ENCODE results near the gene TM9SF2.
A peak's percentile ranks its signal among the peaks of the same experiment; 100 is the strongest.
"Not testable (repeated sequence)": the region's sequence is repeated elsewhere in the genome, so short reads cannot be mapped to it uniquely, and the experiment has no call there.

TM9SF2 gene, protein sequence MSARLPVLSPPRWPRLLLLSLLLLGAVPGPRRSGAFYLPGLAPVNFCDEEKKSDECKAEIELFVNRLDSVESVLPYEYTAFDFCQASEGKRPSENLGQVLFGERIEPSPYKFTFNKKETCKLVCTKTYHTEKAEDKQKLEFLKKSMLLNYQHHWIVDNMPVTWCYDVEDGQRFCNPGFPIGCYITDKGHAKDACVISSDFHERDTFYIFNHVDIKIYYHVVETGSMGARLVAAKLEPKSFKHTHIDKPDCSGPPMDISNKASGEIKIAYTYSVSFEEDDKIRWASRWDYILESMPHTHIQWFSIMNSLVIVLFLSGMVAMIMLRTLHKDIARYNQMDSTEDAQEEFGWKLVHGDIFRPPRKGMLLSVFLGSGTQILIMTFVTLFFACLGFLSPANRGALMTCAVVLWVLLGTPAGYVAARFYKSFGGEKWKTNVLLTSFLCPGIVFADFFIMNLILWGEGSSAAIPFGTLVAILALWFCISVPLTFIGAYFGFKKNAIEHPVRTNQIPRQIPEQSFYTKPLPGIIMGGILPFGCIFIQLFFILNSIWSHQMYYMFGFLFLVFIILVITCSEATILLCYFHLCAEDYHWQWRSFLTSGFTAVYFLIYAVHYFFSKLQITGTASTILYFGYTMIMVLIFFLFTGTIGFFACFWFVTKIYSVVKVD

DNA sequence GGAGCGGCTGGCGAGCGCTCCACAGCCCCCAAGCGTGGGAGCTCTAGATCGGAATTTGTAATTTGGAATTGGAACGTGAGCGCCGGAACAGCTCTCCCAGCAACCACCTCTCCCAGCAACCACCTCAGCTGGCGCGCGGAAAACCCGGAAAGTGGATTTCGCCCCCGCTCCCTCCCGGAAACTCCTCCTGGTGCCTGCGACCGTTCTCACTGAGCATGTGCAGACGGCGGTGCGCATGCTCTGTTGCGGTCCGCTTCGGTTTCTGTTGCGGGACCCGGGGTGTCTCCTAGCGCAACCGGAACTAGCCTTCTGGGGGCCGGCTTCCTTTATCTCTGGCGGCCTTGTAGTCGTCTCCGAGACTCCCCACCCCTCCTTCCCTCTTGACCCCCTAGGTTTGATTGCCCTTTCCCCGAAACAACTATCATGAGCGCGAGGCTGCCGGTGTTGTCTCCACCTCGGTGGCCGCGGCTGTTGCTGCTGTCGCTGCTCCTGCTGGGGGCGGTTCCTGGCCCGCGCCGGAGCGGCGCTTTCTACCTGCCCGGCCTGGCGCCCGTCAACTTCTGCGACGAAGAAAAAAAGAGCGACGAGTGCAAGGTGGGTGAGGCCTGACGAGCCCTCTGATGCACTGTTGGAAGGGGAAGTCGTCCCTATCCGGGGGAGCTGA, at the start of gene TM9SF2:
Gene TM9SF2, plus strand, starts transcription at position 289 of the 664 bp plus-strand sequence. Its CDS starts 135 bp downstream, at position 424.
- peak; percentile 97 for DNase-seq

DNA sequence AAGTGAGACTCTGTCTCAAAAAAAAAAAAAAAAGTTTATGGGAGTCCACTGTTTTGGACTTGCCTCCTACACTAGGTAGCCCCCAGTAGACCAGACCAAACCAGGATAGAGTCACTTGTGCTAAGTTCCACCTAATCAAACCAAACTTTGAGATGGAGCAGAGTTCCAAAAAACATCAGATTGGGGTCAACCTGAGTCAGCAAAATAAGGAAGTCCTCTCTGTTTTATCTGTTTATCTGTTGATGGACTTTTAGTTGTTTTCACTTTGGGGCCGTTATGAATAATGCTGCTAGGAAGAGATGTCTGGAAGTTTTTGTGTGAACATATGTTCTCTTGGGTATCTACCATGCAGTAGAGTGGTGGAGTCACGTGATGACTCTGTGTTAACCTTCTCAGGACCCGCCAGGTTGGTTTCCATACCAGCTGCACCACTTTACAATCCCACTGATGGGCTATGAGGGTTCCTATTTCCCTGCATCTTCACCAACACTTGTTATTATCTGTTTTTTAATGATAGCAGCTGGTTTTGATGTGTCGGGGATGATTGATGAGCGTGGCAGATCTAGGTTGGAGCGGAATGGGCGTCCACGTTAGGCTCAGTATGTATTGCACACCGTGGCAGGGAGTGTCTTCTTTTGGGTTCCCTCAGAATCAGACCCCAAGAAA, 46.6 kb upstream of the TM9SF2 start:
- no peak for DNase-seq

DNA sequence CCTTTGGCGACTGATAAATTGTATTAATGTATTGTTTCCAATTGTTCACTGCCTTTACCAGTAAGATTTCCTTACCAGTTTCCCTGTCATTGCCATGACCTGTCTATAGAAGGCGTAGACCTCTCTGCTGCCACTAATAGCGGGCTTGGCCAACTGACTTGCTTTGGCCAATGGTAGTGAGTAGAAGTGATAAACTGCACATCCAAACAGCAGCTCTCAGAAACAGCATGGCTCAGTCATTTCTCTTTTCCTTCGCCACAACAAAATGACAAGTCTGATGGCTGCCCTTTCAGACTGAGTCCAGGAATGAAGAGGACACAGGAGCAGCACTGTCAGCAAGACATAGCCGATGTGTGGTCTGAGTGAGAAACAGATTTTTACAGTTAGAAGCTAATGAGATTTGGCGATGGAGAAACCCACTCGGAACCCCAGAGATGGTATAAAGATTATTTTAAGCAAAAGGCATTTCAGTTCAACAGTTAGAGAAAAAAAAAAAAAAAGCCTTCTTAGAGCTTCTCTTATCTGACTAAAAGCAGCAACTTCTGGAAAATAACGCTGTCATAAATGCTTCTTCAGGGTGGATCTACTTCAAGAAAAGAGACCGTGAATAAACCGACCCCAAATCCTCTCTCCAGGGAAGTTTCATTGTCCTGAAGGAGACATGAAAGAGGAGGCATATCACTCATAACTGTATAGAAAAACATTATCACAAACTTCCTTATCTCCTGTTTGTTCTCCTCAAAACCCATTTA, 42.0 kb upstream of the TM9SF2 start:
- peak; percentile 54 for DNase-seq

DNA sequence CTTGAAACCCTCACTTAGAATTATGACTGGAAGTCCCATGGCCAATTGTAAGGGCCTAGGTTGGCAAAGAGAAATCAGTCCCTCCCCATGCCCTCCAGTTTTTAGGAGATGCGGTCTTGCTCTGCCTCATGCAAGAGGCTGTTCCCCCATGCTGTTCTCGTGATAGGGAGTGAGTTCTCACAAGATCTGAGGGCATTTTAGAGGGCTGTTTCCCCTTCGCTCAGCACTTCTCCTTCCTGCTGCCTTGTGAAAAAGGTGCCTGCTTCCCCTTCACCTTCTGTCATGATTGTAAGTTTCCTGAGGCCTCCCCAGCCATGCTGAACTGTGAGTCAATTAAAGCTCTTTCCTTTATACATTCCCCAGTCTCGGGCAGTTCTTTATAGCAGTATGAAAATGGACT, 40.5 kb upstream of the TM9SF2 start:
- DNase-seq, result not testable (repeated sequence)

DNA sequence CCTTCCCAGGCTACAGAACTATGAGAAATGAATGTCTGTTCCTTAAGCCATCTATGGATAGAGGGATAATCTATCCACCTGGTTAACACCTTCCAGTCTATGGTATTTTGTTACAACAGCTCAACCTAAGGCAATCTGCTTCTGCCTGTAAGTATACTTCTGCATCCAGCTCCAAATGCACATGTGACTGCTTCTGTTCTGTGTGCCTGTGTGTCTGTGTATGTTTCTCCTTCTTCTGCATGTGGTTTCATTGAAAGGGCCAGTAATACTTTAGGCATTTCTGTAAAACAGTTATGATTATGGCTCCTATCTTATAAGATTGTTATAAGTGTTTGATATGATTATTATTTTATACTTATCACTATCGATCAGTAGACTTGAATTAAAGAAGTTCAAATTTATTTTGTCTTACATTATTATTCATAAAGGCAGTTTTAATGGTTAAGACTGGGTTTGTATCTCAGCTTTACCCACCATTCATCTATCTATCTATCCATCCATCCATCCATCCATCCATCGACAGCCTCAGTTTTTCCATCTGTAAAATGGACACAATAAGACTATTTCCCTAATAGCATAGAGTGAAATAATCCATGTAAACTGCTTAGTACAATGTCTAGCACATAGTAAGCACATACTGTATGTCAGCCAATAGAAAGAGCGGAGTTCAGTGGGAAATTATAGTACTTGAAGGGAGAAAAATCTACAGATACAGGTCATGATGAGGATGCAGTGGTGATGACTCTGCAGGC, 37.5 kb upstream of the TM9SF2 start:
- no peak for DNase-seq

DNA sequence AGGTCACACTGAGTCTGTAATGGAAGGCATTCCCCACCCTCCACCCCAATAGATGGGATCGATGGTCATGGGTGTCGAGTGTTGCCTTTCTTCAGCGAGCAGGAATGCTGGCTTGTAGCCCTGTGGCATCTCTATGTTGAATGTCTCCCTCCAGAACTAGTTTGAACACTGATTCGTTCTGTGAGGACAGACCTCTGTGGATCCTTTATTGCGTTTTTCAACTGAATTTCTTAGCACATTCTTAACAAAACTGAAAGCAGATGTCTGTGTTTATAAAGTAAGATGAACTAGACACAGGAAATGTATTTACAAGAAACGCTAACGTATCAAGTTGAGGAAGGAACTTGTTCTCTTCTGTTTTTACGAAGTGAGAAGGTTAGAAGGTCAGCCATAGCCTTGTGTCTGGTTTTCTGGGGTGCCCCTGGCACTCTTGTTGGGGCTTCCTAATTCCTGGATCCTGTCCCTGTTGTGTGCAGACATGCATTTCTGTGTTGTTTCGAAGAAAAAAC, 36.8 kb upstream of the TM9SF2 start:
- DNase-seq, result no peak

DNA sequence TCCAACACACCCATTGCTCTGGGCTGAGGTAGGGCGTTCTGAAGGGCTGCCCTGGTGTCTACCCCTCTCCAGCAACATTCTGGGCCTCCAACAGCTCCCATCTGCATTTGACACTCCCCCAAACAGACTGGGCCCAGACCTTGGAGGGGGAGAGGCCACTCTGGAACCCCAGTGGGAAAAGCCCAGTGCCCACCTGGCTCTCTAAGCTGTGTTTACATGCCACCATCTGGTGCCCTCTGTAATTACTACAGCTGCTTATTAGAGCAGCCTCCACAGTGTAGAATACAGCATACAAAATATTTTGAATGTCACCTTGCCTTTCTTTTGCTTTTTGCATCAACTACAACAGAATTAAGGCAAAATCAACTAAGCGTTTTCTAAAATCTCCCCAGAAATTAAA, 35.8 kb upstream of the TM9SF2 start:
- no peak for DNase-seq

DNA sequence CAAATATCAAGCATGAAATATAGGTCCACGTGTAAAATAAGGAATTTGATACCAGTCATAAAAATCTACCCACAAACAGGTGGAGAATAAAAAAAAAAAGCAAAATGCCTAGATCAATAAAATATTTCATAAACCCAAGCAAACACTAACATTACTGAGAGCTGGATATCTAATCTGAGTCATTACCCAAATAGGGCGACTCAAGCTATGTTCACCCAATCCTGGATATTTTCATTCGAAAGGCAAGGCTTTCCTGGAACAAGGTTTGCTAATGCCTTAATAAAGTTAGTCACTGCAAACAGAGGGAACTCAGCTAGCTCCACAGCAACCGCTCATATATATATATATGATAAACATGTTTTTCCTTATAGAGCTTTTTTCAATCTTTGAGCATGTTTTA, 33.5 kb upstream of the TM9SF2 start:
- DNase-seq, result no peak

DNA sequence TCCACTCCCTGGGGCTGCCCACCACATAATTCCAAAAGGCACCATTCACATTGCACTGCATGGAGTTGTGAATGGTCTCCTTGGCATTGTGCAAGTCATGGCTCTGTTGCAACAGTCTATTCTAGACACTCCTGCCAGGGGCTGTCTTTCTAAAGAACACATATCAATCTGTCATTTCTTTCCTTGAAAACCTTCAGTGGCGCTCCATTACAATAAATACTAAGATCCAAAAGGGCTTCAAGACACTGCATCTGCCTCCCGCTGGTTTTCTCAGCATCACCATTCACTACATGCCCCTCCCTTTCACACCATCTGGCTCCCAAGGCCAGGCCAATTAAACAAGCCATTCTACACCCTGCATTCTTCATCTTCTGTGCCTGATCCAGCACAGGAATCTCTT, 32.2 kb upstream of the TM9SF2 start:
- DNase-seq, result peak; percentile 36

DNA sequence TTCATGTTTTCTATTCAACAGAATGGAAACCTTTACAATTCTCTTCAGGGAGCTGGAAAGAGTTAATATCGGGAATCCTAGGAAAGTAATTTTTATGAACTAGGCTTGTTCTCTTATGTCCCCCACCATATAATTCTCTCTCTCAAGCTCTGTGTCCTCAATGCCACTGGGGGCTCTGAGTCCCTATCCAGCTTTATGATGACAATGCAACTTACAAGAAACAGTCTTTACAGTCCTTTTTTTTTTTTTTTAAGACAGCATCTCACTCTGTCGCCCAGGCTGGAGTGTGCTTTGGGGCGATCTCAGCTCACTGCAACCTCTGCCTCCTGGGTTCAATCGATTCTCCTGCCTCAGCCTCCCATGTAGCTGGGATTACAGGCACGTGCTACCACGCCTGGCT, 31.2 kb upstream of the TM9SF2 start:
- DNase-seq, result no peak

DNA sequence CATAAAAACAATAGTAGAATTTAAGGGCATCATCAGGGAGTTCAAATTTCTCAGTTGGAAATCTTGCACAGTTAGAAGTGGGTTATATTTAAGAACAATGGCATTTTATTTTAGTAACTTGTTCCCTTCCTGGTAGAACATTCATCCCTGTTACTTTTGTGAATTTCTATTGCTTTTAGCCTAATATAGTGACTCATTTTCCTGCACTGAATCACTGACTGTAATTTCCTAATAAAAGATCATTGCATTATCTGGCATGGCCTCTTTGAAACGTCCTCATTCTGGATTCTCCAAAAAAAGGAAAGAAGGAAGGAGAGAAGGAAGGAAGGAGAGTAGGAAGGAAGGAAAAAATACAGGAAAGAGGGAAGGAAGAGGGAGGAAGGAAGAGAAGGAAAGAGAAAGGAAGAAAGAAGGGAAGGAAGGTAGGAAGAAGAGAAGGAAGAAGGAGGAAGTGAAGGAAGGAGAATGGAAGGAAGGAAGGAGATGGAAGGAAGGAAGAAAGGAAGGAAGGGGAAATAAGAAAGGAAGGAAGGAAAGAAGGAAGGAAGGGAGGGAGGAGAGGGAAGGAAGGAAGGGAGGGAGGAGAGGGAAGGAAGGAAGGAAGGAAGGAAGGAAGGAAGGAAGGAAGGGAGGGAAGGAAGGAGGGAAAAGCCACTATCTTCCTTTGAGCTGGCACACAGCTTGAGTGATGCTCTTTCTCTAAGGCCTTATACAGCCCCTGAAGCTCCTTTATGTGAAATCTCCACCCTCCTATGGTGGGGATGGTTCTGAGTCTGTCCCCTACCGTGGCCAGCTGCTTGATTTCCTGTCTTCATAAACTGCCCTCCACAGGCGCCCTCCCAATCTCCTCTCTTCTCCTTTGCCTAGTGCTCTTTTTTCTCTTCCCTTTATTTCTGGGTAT, 29.8 kb upstream of the TM9SF2 start:
- no peak for DNase-seq

DNA sequence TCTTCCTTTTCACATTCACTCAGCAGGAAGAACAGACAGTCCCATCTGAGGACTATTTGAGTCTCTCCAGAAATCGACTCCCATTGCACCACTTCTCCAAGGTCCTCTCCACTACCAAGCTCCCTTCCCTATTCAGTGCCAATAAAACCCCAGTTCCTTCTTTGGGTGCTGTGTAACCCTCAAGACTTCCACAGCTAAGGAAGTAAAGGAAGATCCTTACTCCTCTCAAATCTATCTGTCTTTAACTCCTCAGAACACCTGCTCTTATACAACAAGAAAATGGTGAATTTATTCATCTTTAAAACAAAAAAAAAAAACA, 29.2 kb upstream of the TM9SF2 start:
- DNase-seq, result no peak

DNA sequence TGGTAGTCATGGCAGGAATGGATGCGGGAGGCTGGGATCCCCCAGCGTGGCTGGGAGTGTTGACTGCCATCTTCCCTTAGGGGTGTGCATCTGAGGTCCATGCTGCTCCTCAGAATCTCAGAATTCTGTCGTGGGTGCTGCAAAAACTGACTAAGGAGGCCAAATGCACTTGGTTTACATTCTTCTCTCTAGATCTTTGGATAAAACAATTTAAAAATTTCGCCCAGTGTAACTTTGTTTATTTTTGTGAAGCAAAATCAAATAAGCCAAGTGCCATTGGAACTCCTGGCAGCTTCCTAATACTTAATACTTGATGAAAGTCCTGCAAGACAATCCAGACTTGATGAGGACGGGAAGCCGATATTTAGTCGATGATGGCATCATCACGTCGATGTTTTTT, 27.8 kb upstream of the TM9SF2 start:
- DNase-seq, result no peak

DNA sequence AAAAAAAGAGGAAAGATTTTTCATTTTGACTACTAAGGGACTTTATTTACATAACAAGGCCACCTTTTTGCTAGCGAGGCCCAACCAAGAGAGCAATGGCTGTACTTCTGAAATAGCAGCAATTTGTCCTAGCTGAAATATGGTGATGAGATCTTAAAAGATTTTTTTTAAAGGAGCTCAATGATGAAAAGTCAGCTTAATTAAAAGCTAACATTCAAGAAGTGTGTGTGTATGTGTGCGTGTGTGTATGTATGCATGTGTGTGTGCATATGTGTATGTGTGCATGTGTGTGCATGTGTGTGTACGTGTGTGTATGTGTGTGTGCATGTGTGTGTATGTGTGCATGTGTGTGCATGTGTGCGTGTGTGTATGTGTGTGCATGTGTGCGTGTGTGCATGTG, 24.6 kb upstream of the TM9SF2 start:
- no peak for DNase-seq

DNA sequence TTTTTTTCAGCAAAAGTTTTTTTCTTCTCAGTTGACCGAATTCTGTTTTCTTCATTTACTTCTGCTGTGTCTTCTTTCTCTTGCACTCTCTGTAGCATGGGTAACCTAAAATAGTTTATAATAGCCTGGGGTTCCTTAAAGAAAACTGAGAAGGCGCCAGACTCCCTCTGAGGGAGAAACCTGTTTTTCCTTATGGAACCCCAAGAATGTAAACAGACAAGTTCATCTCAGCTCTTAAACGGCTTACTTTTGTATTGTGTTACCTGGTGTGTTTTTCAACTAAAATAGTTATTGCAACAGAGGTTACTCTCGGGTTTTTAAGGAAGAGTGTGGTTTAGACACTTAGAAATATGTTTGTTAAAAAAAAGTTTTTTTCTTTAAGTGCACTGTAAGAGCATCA, 23.8 kb upstream of the TM9SF2 start:
- no peak for DNase-seq

DNA sequence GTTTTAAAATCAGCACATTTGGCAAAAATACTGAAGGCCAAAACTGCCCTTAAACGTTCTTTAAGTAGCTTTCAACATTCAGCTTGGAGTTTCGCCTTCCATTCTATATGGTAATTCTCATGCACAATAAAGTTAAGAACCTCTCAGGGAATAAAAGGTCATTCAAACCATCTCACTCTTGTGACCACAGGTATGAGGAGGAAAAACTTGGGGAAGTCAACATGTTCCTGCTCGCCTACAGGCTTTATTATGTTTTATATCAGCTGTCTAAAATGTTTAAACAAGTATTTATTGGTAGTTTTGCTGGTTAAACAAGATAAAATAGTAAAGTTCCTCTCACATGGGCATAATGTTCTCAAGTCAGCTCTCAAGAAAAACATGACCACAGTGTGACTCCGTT, 19.9 kb upstream of the TM9SF2 start:
- no peak for DNase-seq

DNA sequence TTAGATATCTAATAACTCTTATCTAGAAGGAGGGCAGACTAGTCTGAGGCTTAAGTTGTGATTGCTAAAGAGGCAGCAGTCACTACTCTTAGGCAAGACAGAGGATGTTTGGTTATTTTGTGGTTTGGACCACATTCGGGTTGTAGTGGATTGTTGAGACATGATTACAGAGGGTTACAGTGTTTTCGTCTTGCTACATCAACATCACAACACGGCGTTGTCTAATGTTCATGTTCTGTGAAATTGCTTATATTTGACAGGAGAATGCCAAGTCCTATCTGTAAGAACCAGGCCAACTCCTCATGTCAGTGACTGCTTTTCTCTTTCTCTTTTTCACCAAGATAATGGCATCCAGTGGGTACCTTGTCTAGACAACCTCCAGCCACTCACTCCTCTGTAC, 16.8 kb upstream of the TM9SF2 start:
- DNase-seq, result peak; percentile 89

DNA sequence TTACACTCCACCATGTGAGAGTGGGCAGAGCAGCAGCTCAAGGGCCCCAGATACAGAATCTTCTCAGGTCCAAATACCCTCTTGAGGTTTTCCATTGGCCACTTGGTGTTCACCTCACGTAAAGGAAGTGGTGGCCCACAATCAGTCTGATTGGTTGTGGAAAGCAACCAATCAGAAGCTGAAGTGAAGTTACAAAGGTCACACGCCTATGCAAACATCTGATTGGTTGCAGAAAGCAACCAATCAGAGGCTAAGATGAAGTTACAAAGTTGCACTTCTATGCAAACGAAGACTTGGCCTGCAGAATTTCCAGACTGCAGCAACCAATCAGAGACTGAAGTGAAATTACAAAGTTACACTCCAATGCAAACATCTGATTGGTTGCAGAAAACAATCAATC, 14.3 kb upstream of the TM9SF2 start:
- no peak for DNase-seq

DNA sequence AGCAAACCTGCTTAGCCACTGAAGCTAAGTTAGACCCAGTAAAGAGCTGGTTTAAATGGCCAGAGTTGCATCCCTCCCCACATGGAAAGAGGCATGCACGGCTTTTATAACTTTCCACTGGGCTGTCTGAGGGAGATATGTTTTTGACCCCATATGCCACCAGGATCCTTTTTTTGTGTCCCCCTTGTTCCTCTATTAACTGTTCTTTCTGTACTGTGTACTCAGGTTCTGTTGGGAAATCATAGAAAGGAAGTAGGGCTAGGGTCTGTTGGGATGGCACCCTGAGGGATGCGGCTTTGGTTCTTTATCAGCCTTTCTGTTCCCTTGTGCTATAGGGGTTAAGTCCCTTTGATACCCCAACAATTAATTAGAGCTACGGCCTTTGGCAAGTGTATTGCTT, 12.2 kb upstream of the TM9SF2 start:
- DNase-seq, result no peak

DNA sequence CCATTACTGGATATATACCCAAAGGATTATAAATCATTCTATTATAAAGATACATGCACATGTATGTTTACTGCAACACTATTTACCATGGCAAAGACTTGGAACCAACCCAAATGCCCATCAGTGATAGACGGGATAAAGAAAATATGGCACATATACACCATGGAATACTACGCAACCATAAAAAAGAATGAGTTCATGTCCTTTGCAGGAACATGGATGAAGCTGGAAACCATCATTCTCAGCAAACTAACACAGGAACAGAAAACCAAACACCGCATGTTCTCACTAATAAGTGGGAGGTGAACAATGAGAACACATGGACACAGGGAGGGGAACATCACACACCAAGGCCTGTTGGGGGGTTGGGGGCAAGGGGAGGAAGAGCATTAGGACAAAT, 9.5 kb upstream of the TM9SF2 start:
- DNase-seq, result not testable (repeated sequence)
